Caco-2 (cell line): Measurements from ENCODE around the gene TLCD3B. TPM values are rescaled to one million over a fixed set of nuclear protein-coding genes. Genes with fewer than 3 reads are reported as not detected.

Experiments
- BruUV-seq: library from RNA; stranded (reverse); fragments of 400-500 nt; replicated peaks from 2 replicates; lab custom pipeline; 2021; lab: Mats Ljungman, UMichigan
- CTCF ChIA-PET: fragments of 300-600 bp; sonication (Branson Sonifier 250); formaldehyde crosslinking; loops from one replicate; lab custom pipeline; 2022; ENCODE audit warnings: antibody characterized with exemption; lab: Charles Lee
- POLR2A ChIA-PET: fragments of 300-600 bp; sonication (Branson Sonifier 250); formaldehyde crosslinking; loops from one replicate; lab custom pipeline; 2022; ENCODE audit warnings: antibody characterized with exemption; lab: Charles Lee
- DNase-seq, 2 experiments: peaks; one replicate each; pipeline versions ENCODE4 v3.0.0 to v3.0.0-alpha.2; 2020 to 2022
- H3K27me3 ChIP-seq: replicated peaks from 2 replicates; pipeline ENCODE4 v1.6.0; 2011; ENCODE audit warnings: low read length; ENCODE audit not compliant: control insufficient read depth, insufficient read depth
- H3K36me3 ChIP-seq: 2 replicates; pipeline ENCODE4 v1.5.1; 2011; ENCODE audit warnings: low read length; ENCODE audit not compliant: control insufficient read depth, insufficient read depth
- H3K4me1 ChIP-seq: fragments of 250-450 bp; sonication (Bioruptor Pico); 2 replicates; pipeline ENCODE4 v1.5.1; 2020; ENCODE audit warnings: mild to moderate bottlenecking
- H3K4me3 ChIP-seq: 2 replicates; pipeline ENCODE4 v1.5.1; 2011; ENCODE audit warnings: low read depth, mild to moderate bottlenecking, control low read depth, low read length
- H3K9me3 ChIP-seq: fragments of 250-450 bp; sonication (Bioruptor Pico); 2 replicates; pipeline ENCODE4 v1.5.1; 2020; ENCODE audit warnings: mild to moderate bottlenecking, moderate library complexity
- H3K27ac Mint-ChIP-seq: one replicate; pipeline ENCODE4 v1.8.0; 2022; ENCODE audit warnings: mixed read lengths; ENCODE audit not compliant: unreplicated experiment
- H3K27me3 Mint-ChIP-seq: one replicate; pipeline ENCODE4 v1.8.0; 2022; ENCODE audit warnings: mixed read lengths; ENCODE audit not compliant: insufficient read depth, unreplicated experiment
- H3K36me3 Mint-ChIP-seq: one replicate; pipeline ENCODE4 v1.8.0; 2022; ENCODE audit warnings: mild to moderate bottlenecking, mixed read lengths; ENCODE audit not compliant: insufficient read depth, unreplicated experiment
- H3K4me1 Mint-ChIP-seq: one replicate; pipeline ENCODE4 v1.8.0; 2022; ENCODE audit warnings: low read depth, mixed read lengths; ENCODE audit not compliant: unreplicated experiment
- H3K4me3 Mint-ChIP-seq: one replicate; pipeline ENCODE4 v1.8.0; 2022; ENCODE audit warnings: mild to moderate bottlenecking, moderate library complexity, mixed read lengths; ENCODE audit not compliant: unreplicated experiment
- H3K9me3 Mint-ChIP-seq: one replicate; pipeline ENCODE4 v1.8.0; 2022; ENCODE audit warnings: mixed read lengths; ENCODE audit not compliant: unreplicated experiment
- intact Hi-C: fragments of 100-400 bp; cut with micrococcal nuclease; formaldehyde crosslinking; loops from one replicate; pipeline ENCODE4 v1.10.0; 2022; ENCODE audit not compliant: unreplicated experiment
- total RNA-seq: library from RNA; stranded (reverse); gene quantifications from 2 replicates; pipeline ENCODE4 v1.2.3, GENCODE V29; 2022
- TF ChIP-seq, protein P1 (sequence below), 2 experiments: fragments of 200-600 bp in 1 of 2; IDR thresholded peaks; 1 replicate in 1 of 2; 2 replicates in 1 of 2; pipeline versions ENCODE4 v1.5.1 to v1.8.0; 2011 to 2022; ENCODE audit warnings: antibody characterized with exemption in 1 of 2, control low read depth in 1 of 2, inconsistent platforms in 1 of 2, low read depth in 1 of 2, low read length in 1 of 2, mild to moderate bottlenecking in 1 of 2, moderate library complexity in 1 of 2; ENCODE audit not compliant: insufficient read depth in 1 of 2, severe bottlenecking in 1 of 2, unreplicated experiment in 1 of 2

The TLCD3B gene
- total RNA-seq, 1 experiment from 2014 or later, result 0.48 TPM

DNA sequence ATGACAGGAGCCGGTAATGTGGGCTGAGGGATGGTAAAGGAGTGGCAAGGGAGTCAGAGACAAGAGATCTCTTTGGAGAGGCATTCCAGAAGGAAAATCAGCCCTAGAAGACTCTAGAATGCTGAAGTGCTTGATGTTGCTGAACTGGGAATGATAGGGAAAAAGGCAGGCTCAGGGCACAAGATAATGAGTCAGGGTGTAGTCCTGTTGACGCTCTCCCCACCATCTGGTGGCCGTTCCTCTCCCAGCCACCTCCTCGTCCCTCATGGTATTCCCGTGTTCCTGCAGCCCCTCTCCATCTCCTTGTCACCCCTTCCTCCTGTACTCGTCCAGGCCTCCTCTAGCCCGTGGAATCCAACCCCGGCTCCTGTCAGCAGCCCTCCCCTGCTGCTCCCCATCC, 23.4 kb upstream of the TLCD3B start:
- Histone ChIP-seq H3K9me3 (no peaks in the 10 kb centered on the region), H3K36me3 (no peaks in the 10 kb centered on the region), H3K4me3 (no peak overlapping the region), H3K27me3 (no peaks in the 10 kb centered on the region), H3K4me1 (peaks cover 5% of the 10 kb centered on the region; the same call in 1 of the 2 replicates)
- no TSS peak for BruUV-seq
- Mint-ChIP-seq H3K27me3 (no peaks in the 10 kb centered on the region), H3K36me3 (peaks cover 19% of the 10 kb centered on the region), H3K9me3 (no peaks in the 10 kb centered on the region), H3K4me3 (peak overlapping the region; percentile 7), H3K4me1 (peaks cover 8% of the 10 kb centered on the region), H3K27ac (no peak overlapping the region)
- POLR2A ChIA-PET, result no interaction called here
- no peak for DNase-seq
- CTCF ChIA-PET, result interaction anchor here (0.9 to 1.2 kb wide), 2 partner anchors 11 kb away, joined by 3 read pairs; partner anchors contain the start of gene ALDOA
- TF ChIP-seq, protein P1, sequence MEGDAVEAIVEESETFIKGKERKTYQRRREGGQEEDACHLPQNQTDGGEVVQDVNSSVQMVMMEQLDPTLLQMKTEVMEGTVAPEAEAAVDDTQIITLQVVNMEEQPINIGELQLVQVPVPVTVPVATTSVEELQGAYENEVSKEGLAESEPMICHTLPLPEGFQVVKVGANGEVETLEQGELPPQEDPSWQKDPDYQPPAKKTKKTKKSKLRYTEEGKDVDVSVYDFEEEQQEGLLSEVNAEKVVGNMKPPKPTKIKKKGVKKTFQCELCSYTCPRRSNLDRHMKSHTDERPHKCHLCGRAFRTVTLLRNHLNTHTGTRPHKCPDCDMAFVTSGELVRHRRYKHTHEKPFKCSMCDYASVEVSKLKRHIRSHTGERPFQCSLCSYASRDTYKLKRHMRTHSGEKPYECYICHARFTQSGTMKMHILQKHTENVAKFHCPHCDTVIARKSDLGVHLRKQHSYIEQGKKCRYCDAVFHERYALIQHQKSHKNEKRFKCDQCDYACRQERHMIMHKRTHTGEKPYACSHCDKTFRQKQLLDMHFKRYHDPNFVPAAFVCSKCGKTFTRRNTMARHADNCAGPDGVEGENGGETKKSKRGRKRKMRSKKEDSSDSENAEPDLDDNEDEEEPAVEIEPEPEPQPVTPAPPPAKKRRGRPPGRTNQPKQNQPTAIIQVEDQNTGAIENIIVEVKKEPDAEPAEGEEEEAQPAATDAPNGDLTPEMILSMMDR (IDR thresholded peaks at IDR 0.05; ENCODE audit: insufficient read depth in 1 of 2, low read depth in 1 of 2, low read length in 1 of 2, severe bottlenecking in 1 of 2, unreplicated experiment in 1 of 2), result no peak
- intact Hi-C loops, result no loop called here

DNA sequence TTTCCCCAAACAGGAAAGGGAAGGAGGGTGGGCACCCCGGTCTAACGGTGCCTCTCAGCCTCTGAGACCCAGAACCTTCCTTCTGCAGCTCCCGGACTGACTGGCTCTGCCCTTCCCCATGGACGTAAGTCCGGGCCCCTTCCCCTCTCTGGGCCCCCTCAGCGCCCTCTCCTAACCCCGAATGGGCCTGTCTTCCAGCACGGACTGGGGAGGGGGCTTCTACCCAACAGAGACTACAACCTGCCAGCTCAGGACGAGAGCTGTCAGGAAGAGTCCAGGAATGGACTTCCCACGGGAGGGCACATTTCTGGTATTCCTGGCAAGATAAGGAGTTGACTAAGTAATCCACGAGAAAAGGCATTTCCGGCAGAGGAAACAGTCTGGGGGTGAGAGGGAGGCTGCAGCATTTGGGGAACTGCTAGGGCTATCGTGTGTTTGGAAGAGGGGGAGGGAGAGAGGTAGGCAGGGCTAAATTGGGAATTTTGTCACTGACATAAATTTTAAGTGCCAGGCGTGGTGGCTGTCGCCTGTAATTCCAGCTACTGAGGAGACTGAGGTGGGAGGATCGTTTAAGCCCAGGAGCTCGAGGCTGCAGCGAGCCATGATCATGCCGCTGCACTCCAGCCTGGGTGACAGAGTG, 22.4 kb upstream of the TLCD3B start:
- TF ChIP-seq, protein P1 (IDR thresholded peaks at IDR 0.05; ENCODE audit: insufficient read depth in 1 of 2, low read depth in 1 of 2, low read length in 1 of 2, severe bottlenecking in 1 of 2, unreplicated experiment in 1 of 2), result no peak
- H3K4me3 Mint-ChIP-seq, result peak overlapping the region; percentile 73
- Histone ChIP-seq H3K4me3 (peak overlapping the region; percentile 49), H3K9me3 (no peaks in the 10 kb centered on the region), H3K27me3 (no peaks in the 10 kb centered on the region), H3K4me1 (peaks cover 5% of the 10 kb centered on the region; the same call in 1 of the 2 replicates), H3K36me3 (no peaks in the 10 kb centered on the region)
- H3K4me1 Mint-ChIP-seq, result peaks cover 8% of the 10 kb centered on the region
- peaks cover 19% of the 10 kb centered on the region for H3K36me3 Mint-ChIP-seq
- H3K9me3 Mint-ChIP-seq, result no peaks in the 10 kb centered on the region
- intact Hi-C loops, result no loop called here
- no peaks in the 10 kb centered on the region for H3K27me3 Mint-ChIP-seq
- peak overlapping the region; percentile 61 for H3K27ac Mint-ChIP-seq
- DNase-seq, result peak in 1 of 2 experiments; percentile 29
- BruUV-seq, result no TSS peak
- CTCF ChIA-PET, result interaction anchor here (0.9 to 1.7 kb wide), 2 partner anchors 12 to 80 kb away, joined by 3 to 4 read pairs; partner anchors contain the start of gene ALDOA
- POLR2A ChIA-PET, result interaction anchor here (1.0 kb wide), 1 partner anchor 12 kb away, joined by 5 read pairs; the partner anchor contains the start of gene ALDOA

DNA sequence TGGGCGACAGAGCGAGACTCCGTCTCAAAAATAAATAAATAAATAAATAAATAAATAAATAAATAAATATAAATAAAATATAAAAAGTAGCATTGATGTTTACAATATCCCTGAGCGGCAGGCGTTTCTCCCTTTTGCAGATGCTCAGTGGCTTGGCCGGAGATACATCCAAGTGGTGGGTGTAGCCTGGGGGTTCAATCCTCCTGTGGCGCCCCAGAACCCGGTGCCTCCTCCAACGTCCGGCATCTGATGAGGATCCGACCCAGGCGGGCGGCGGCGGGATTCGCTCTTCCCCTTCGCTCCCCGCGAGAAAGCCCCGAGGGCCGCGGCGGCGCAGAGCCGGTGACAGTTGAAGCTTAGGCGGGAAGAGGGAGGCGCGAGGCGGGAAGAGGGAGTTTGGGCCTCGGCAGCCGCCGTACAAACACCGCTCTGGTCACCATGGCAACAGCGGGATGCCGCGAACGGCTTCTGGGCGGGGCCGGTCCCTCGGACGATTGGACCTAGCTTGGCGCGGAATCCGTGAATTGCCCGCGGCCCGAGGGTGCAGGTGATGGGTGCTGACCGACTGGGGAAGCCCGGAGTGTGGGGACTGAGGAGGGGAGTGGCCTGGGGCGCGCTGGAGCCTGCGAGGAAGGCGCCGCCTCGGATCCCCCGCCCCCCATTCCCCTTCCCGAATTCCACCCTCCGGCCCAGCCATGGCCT, 21.8 kb upstream of the TLCD3B start:
- Mint-ChIP-seq H3K27me3 (no peaks in the 10 kb centered on the region), H3K9me3 (no peaks in the 10 kb centered on the region), H3K36me3 (peaks cover 19% of the 10 kb centered on the region), H3K27ac (peak overlapping the region; percentile 61), H3K4me3 (peak overlapping the region; percentile 73), H3K4me1 (peaks cover 8% of the 10 kb centered on the region)
- H3K36me3 ChIP-seq, result no peaks in the 10 kb centered on the region
- H3K4me1 ChIP-seq, result peaks cover 5% of the 10 kb centered on the region; the same call in 1 of the 2 replicates
- no TSS peak for BruUV-seq
- ChIA-PET POLR2A (interaction anchor here (0.6 to 1.0 kb wide), 2 partner anchors 13 to 87 kb away, joined by 3 to 5 read pairs; partner anchors contain the start of gene ALDOA), CTCF (interaction anchor here (1.7 kb wide), 1 partner anchor 80 kb away, joined by 4 read pairs; no protein-coding TSS in a partner anchor)
- TF ChIP-seq, protein P1 (IDR thresholded peaks at IDR 0.05; ENCODE audit: insufficient read depth in 1 of 2, low read depth in 1 of 2, low read length in 1 of 2, severe bottlenecking in 1 of 2, unreplicated experiment in 1 of 2), result no peak
- DNase-seq, result peak; percentile 95
- no peaks in the 10 kb centered on the region for H3K9me3 ChIP-seq
- H3K4me3 ChIP-seq, result peak overlapping the region; percentile 49
- intact Hi-C loops, result no loop called here
- no peaks in the 10 kb centered on the region for H3K27me3 ChIP-seq
